ENCODE measurements around the gene SCFD2. TPM values are rescaled to one million over a fixed set of nuclear protein-coding genes. Genes with fewer than 3 reads are reported as not detected.
"Not testable (repeated sequence)": the region's sequence is repeated elsewhere in the genome, so short reads cannot be mapped to it uniquely, and the experiment has no call there.

SCFD2 gene
- total and polyA plus RNA-seq, 2 experiments from 2014 or later: 30.7 to 33.2 TPM

DNA sequence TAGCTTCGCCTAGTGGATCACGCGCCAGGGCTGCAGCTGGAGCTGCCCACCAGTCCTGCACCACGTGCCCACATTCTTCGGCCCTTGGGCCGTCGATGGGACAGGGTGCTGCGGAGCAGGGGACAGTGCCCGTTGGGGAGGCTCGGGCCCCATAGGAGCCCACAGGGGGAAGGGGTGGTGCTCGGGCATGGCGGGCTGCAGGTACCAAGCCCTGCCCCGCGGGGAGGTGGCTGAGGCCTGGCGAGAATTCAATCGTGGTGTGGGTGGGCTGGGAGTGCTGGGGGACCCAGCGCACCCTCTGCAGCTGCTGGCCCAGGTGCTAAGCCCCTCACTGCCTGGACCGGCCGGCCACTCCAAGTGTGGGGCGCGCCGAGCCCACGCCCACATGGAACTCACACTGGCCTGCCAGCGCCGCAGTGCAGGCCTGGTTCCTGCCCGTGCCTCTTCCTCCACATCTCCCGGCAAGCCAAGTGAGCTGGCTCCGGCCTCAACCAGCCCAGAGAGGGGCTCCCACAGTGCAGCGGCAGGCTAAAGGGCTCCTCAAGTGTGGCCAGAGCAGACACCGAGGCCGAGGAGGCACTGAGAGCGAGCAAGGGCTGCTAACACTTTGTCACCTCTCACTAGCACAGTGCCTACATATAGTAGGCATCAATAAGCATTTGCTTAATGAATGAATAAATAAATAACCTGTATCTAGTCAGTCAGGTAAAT is 11.7 kb downstream of the SCFD2 start:
- TF ChIP-seq EZH2 (IDR thresholded peaks at IDR 0.05; ENCODE audit: insufficient read depth, poor library complexity, severe bottlenecking) (no peak), EZH2phosphoT487 (IDR thresholded peaks at IDR 0.05; ENCODE audit: insufficient read depth, low read depth) (no peak)
- Histone ChIP-seq H3K9me3 (ENCODE audit: low read depth) (no peaks in the 10 kb centered on the region), H3K79me2 (ENCODE audit: insufficient read depth) (peaks cover 99% of the 10 kb centered on the region), H4K20me1 (ENCODE audit: insufficient read depth) (no peaks in the 10 kb centered on the region), H2AFZ (no peak overlapping the region), H3K4me2 (ENCODE audit: unreplicated experiment) (no peak overlapping the region), H3K9ac (no peak overlapping the region), H3K27ac (no peak overlapping the region), H3K4me3 (no peak overlapping the region), H3K9me2 (ENCODE audit: insufficient read depth) (no peaks in the 10 kb centered on the region), H3K27me3 (replicated peaks; ENCODE audit: insufficient read depth) (no peaks in the 10 kb centered on the region), H3F3A (ENCODE audit: insufficient read depth) (peaks cover 13% of the 10 kb centered on the region), H3K4me1 (ENCODE audit: insufficient read depth) (peaks cover 11% of the 10 kb centered on the region), H3K36me3 (ENCODE audit: low read depth) (peaks cover 26% of the 10 kb centered on the region)
- WGBS, 2 experiments (ENCODE audit: low coverage in 1 of 2, low lambda C conversion rate in 2 of 2, missing lambda C conversion rate in 2 of 2): 96 to 97% methylated on average over 21 to 28 of the region's 32 CpGs
- DNase-seq: no peak
- in situ Hi-C loops (cut with MboI): loop anchor here (25.0 kb wide), 1 partner anchor 342 kb away; no protein-coding TSS in a partner anchor

GRCh38 chr4:53349091-53349491 is 16.8 kb downstream of the SCFD2 start:
- in situ Hi-C loops (cut with MboI): no loop called here
- peaks cover 78% of the 10 kb centered on the region for H3K79me2 ChIP-seq (ENCODE audit: insufficient read depth)

DNA sequence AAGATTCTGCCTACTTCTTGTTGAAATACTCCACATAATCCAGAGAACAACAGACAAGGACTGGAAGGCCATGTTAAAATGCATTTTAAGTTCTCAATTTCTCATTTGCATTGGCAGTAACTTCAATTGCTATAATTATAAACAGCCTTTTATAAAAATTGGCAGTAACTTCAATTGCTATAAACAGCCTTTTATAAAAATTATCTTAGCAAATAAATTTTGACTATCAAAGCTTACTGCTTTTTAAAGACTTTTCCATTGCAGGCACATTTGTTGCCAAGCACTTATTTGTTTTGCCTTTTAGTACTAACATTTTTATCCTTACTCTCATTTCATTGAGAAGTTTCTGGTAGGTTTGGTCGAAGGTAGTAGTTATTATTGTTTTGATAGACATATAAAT is 17.8 kb downstream of the SCFD2 start:
- peaks cover 38% of the 10 kb centered on the region for H3F3A ChIP-seq (ENCODE audit: insufficient read depth)
- no peak overlapping the region for H3K4me3 ChIP-seq
- no peak for DNase-seq
- in situ Hi-C loops (cut with MboI): no loop called here
- no peak for TF ChIP-seq EZH2phosphoT487 (IDR thresholded peaks at IDR 0.05; ENCODE audit: insufficient read depth, low read depth)
- no peak for TF ChIP-seq EZH2 (IDR thresholded peaks at IDR 0.05; ENCODE audit: insufficient read depth, poor library complexity, severe bottlenecking)
- H3K9me2 ChIP-seq (ENCODE audit: insufficient read depth): no peaks in the 10 kb centered on the region
- H3K36me3 ChIP-seq (ENCODE audit: low read depth): peaks cover 26% of the 10 kb centered on the region
- H2AFZ ChIP-seq: no peak overlapping the region
- H3K27ac ChIP-seq: peak overlapping the region; percentile 48
- H3K27me3 ChIP-seq (replicated peaks; ENCODE audit: insufficient read depth): no peaks in the 10 kb centered on the region
- H3K79me2 ChIP-seq (ENCODE audit: insufficient read depth): peaks cover 78% of the 10 kb centered on the region
- WGBS, 2 experiments (ENCODE audit: low coverage in 1 of 2, low lambda C conversion rate in 2 of 2, missing lambda C conversion rate in 2 of 2): 10 to 14% methylated on average over 1 of the region's 1 CpG
- H4K20me1 ChIP-seq (ENCODE audit: insufficient read depth): no peaks in the 10 kb centered on the region
- H3K4me1 ChIP-seq (ENCODE audit: insufficient read depth): peaks cover 24% of the 10 kb centered on the region
- peak overlapping the region; percentile 16; the same call in 1 of the 2 replicates for H3K9ac ChIP-seq
- peak overlapping the region; percentile 60 for H3K4me2 ChIP-seq (ENCODE audit: unreplicated experiment)
- H3K9me3 ChIP-seq (ENCODE audit: low read depth): no peaks in the 10 kb centered on the region

More at GRCh38 chr4:53349091-53349491, 16.8 kb downstream of the SCFD2 start:
- no peak for DNase-seq
- peaks cover 38% of the 10 kb centered on the region for H3F3A ChIP-seq (ENCODE audit: insufficient read depth)
- H3K27me3 ChIP-seq (replicated peaks; ENCODE audit: insufficient read depth): no peaks in the 10 kb centered on the region
- H4K20me1 ChIP-seq (ENCODE audit: insufficient read depth): no peaks in the 10 kb centered on the region
- no peak overlapping the region for H3K27ac ChIP-seq
- H3K9me2 ChIP-seq (ENCODE audit: insufficient read depth): no peaks in the 10 kb centered on the region
- peaks cover 26% of the 10 kb centered on the region for H3K36me3 ChIP-seq (ENCODE audit: low read depth)
- H3K9ac ChIP-seq: no peak overlapping the region
- H2AFZ ChIP-seq: no peak overlapping the region
- peaks cover 24% of the 10 kb centered on the region for H3K4me1 ChIP-seq (ENCODE audit: insufficient read depth)
- WGBS, 2 experiments (ENCODE audit: low coverage in 1 of 2, low lambda C conversion rate in 2 of 2, missing lambda C conversion rate in 2 of 2): 45 to 46% methylated on average over 4 of the region's 4 CpGs
- no peaks in the 10 kb centered on the region for H3K9me3 ChIP-seq (ENCODE audit: low read depth)
- no peak for TF ChIP-seq EZH2phosphoT487 (IDR thresholded peaks at IDR 0.05; ENCODE audit: insufficient read depth, low read depth)
- TF ChIP-seq EZH2 (IDR thresholded peaks at IDR 0.05; ENCODE audit: insufficient read depth, poor library complexity, severe bottlenecking): no peak
- H3K4me2 ChIP-seq (ENCODE audit: unreplicated experiment): no peak overlapping the region
- no peak overlapping the region for H3K4me3 ChIP-seq

GRCh38 chr4:53346920-53347852 is 18.7 kb downstream of the SCFD2 start:
- DNase-seq: peak; percentile 90
- H3K36me3 ChIP-seq (ENCODE audit: low read depth): peaks cover 24% of the 10 kb centered on the region
- no peaks in the 10 kb centered on the region for H3K9me3 ChIP-seq (ENCODE audit: low read depth)
- peaks cover 78% of the 10 kb centered on the region for H3K79me2 ChIP-seq (ENCODE audit: insufficient read depth)
- peaks cover 24% of the 10 kb centered on the region for H3K4me1 ChIP-seq (ENCODE audit: insufficient read depth)
- TF ChIP-seq EZH2 (IDR thresholded peaks at IDR 0.05; ENCODE audit: insufficient read depth, poor library complexity, severe bottlenecking): no peak
- TF ChIP-seq EZH2phosphoT487 (IDR thresholded peaks at IDR 0.05; ENCODE audit: insufficient read depth, low read depth): no peak
- WGBS, 2 experiments (ENCODE audit: low coverage in 1 of 2, low lambda C conversion rate in 2 of 2, missing lambda C conversion rate in 2 of 2): 1 to 2% methylated on average over 5 of the region's 5 CpGs
- no peaks in the 10 kb centered on the region for H4K20me1 ChIP-seq (ENCODE audit: insufficient read depth)
- peak overlapping the region; percentile 48 for H3K27ac ChIP-seq
- H3K9me2 ChIP-seq (ENCODE audit: insufficient read depth): no peaks in the 10 kb centered on the region
- peak overlapping the region; percentile 16; the same call in 1 of the 2 replicates for H3K9ac ChIP-seq
- H3F3A ChIP-seq (ENCODE audit: insufficient read depth): peaks cover 38% of the 10 kb centered on the region
- H2AFZ ChIP-seq: peak overlapping the region; percentile 13; the same call in 1 of the 2 replicates
- in situ Hi-C loops (cut with MboI): no loop called here
- peak overlapping the region; percentile 60 for H3K4me2 ChIP-seq (ENCODE audit: unreplicated experiment)
- peak overlapping the region; percentile 34 for H3K4me3 ChIP-seq
- H3K27me3 ChIP-seq (replicated peaks; ENCODE audit: insufficient read depth): no peaks in the 10 kb centered on the region

- H4K20me1 ChIP-seq (ENCODE audit: insufficient read depth); DNase-seq; in situ Hi-C loops (cut with MboI); H3K27me3 ChIP-seq (replicated peaks; ENCODE audit: insufficient read depth); H3K9me3 ChIP-seq (ENCODE audit: low read depth); H3K9me2 ChIP-seq (ENCODE audit: insufficient read depth); H3K9ac ChIP-seq: not testable (repeated sequence)
- Histone ChIP-seq H3F3A (ENCODE audit: insufficient read depth) (peaks cover 38% of the 10 kb centered on the region), H2AFZ (0 out of 2 replicates have a peak overlapping the region, but pooled peaks have one; percentile 13), H3K4me1 (ENCODE audit: insufficient read depth) (peaks cover 24% of the 10 kb centered on the region), H3K36me3 (ENCODE audit: low read depth) (peaks cover 16% of the 10 kb centered on the region), H3K4me3 (0 out of 2 replicates have a peak overlapping the region, but pooled peaks have one; percentile 34), H3K27ac (peak overlapping the region; percentile 48), H3K4me2 (ENCODE audit: unreplicated experiment) (peak overlapping the region; percentile 60), H3K79me2 (ENCODE audit: insufficient read depth) (peaks cover 79% of the 10 kb centered on the region)
- 98 to 100% methylated on average over 2 of the region's 2 CpGs for WGBS, 2 experiments (ENCODE audit: low coverage in 1 of 2, low lambda C conversion rate in 2 of 2, missing lambda C conversion rate in 2 of 2)
Measured at GRCh38 chr4:53346392-53346791, 19.5 kb downstream of the SCFD2 start.

DNA sequence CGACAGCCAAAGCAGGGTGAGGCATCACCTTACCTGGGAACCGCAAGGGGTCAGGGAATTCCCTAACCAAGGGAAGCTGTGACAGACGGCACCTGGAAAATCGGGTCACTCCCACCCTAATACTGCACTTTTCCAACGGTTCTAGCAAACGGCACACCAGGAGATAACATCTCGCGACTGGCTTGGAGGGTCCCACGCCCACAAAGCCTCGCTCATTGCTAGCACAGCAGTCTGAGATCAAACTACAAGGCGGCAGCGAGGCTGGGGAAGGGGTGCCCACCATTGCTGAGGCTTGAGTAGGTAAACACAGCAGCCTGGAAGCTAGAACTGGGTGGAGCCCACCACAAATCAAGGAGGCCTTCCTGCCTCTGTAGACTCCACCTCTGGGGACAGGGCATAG is 25.7 kb downstream of the SCFD2 start:
- H3K4me2 ChIP-seq (ENCODE audit: unreplicated experiment); H3F3A ChIP-seq (ENCODE audit: insufficient read depth); in situ Hi-C loops (cut with MboI); H3K4me1 ChIP-seq (ENCODE audit: insufficient read depth); H3K9me3 ChIP-seq (ENCODE audit: low read depth); H3K9ac ChIP-seq; H2AFZ ChIP-seq; H3K27ac ChIP-seq; H3K9me2 ChIP-seq (ENCODE audit: insufficient read depth); H3K27me3 ChIP-seq (replicated peaks; ENCODE audit: insufficient read depth); H3K4me3 ChIP-seq; DNase-seq; H4K20me1 ChIP-seq (ENCODE audit: insufficient read depth); H3K36me3 ChIP-seq (ENCODE audit: low read depth): not testable (repeated sequence)
- 94 to 99% methylated on average over 12 of the region's 12 CpGs for WGBS, 2 experiments (ENCODE audit: low coverage in 1 of 2, low lambda C conversion rate in 2 of 2, missing lambda C conversion rate in 2 of 2)
- peaks cover 98% of the 10 kb centered on the region for H3K79me2 ChIP-seq (ENCODE audit: insufficient read depth)
